H1 (cell line): ENCODE results near the gene TBCA. TPM values are rescaled to one million over a fixed set of nuclear protein-coding genes. Genes with fewer than 3 reads are reported as not detected.

ENCODE experiments used
- CTCF ChIA-PET: fragments of 300-600 bp; sonication (Branson Sonifier 250); formaldehyde crosslinking; loops from one replicate; lab custom pipeline; 2021; ENCODE audit not compliant: partially characterized antibody; lab: Charles Lee
- POLR2A ChIA-PET: fragments of 300-600 bp; sonication (Branson Sonifier 250); formaldehyde crosslinking; loops from one replicate; lab custom pipeline; 2021; ENCODE audit warnings: inconsistent platforms; ENCODE audit not compliant: partially characterized antibody; lab: Charles Lee
- DNase-seq, 2 experiments: peaks; one replicate each; pipeline versions ENCODE4 v3.0.0 to v3.0.0-alpha.2; 2010 to 2022; ENCODE audit warnings: low spot score in 2 of 2, low read depth in 1 of 2, mixed read lengths in 1 of 2
- FAIRE-seq: peaks from 2 replicates; lab custom pipeline; 2011; peaks lifted over from hg19 to GRCh38; lab: Jason Lieb, UNC
- H2AFZ ChIP-seq: 2 replicates; pipeline ENCODE4 v1.8.1; 2012; ENCODE audit warnings: low read length, inconsistent platforms
- H2AK5ac ChIP-seq: 2 replicates; pipeline ENCODE4 v1.6.1; 2013; ENCODE audit warnings: low read depth, low read length
- H2BK120ac ChIP-seq: replicated peaks from 2 replicates; pipeline ENCODE3; 2013; ENCODE audit warnings: low read depth, low read length, inconsistent platforms
- H2BK12ac ChIP-seq: 2 replicates; pipeline ENCODE4 v1.6.1; 2013; ENCODE audit warnings: low read depth, low read length
- H2BK15ac ChIP-seq: 2 replicates; pipeline ENCODE4 v1.6.1; 2013; ENCODE audit warnings: low read length
- H2BK20ac ChIP-seq: 2 replicates; pipeline ENCODE4 v1.6.1; 2013; ENCODE audit warnings: low read length
- H2BK5ac ChIP-seq: 2 replicates; pipeline ENCODE4 v1.6.1; 2013; ENCODE audit warnings: low read depth, low read length
- H3K14ac ChIP-seq: 2 replicates; pipeline ENCODE4 v1.6.1; 2013; ENCODE audit warnings: inconsistent platforms; ENCODE audit not compliant: insufficient read length
- H3K18ac ChIP-seq: 2 replicates; pipeline ENCODE4 v1.6.1; 2013; ENCODE audit warnings: low read length; ENCODE audit errors: extremely low read depth
- H3K23ac ChIP-seq: 2 replicates; pipeline ENCODE4 v1.6.1; 2013; ENCODE audit warnings: inconsistent platforms; ENCODE audit not compliant: insufficient read length
- H3K23me2 ChIP-seq: 2 replicates; pipeline ENCODE4 v1.6.1; 2013; ENCODE audit warnings: low read depth, low read length
- H3K27ac ChIP-seq: 2 replicates; pipeline ENCODE4 v1.6.1; 2011; ENCODE audit warnings: low read depth, low read length, inconsistent platforms
- H3K27me3 ChIP-seq, 4 experiments: replicated peaks in 1 of 4; 1 replicate in 1 of 4; 2 replicates in 3 of 4; pipeline versions ENCODE4 v1.6.1 to v1.8.1; 2011 to 2013; ENCODE audit warnings: low read length in 3 of 4, mild to moderate bottlenecking in 3 of 4, inconsistent platforms in 2 of 4, mixed read lengths in 2 of 4, moderate library complexity in 1 of 4; ENCODE audit not compliant: control insufficient read depth in 3 of 4, insufficient read depth in 3 of 4; ENCODE audit errors: extremely low read depth in 1 of 4
- H3K36me3 ChIP-seq, 4 experiments: 2 replicates each; pipeline versions ENCODE4 v1.6.1 to v1.8.1; 2011 to 2013; ENCODE audit warnings: mild to moderate bottlenecking in 4 of 4, low read length in 3 of 4, moderate library complexity in 2 of 4, control low read depth in 1 of 4, inconsistent platforms in 1 of 4; ENCODE audit not compliant: insufficient read depth in 4 of 4, control insufficient read depth in 2 of 4
- H3K4ac ChIP-seq: replicated peaks from 2 replicates; pipeline ENCODE3; 2013; ENCODE audit warnings: low read length, low read depth, mixed read lengths, inconsistent platforms; ENCODE audit not compliant: insufficient read length
- H3K4me1 ChIP-seq, 4 experiments: replicated peaks in 1 of 4; 1 replicate in 1 of 4; 2 replicates in 3 of 4; pipeline versions ENCODE4 v1.6.1 to v1.8.1; 2011 to 2013; ENCODE audit warnings: low read length in 3 of 4, inconsistent platforms in 2 of 4, mixed read lengths in 1 of 4; ENCODE audit not compliant: insufficient read depth in 4 of 4, control insufficient read depth in 3 of 4
- H3K4me2 ChIP-seq, 2 experiments: 2 replicates each; pipeline versions ENCODE4 v1.6.1 to v1.8.1; 2011 to 2013; ENCODE audit warnings: low read depth in 2 of 2, low read length in 2 of 2, control low read depth in 1 of 2, inconsistent platforms in 1 of 2, mild to moderate bottlenecking in 1 of 2; ENCODE audit not compliant: insufficient read depth in 1 of 2
- H3K4me3 ChIP-seq, 4 experiments: fragments of 200-600, 300-600 bp in 1 of 4; sonication (generic), shearing (Covaris generic), sonication (Bioruptor Twin) in 1 of 4; 2 replicates each; pipeline versions ENCODE4 v1.5.1 to v1.8.1; 2011 to 2016; ENCODE audit warnings: low read length in 4 of 4, low read depth in 3 of 4, control low read depth in 2 of 4, inconsistent platforms in 2 of 4, mild to moderate bottlenecking in 2 of 4, mixed read lengths in 1 of 4, moderate library complexity in 1 of 4; ENCODE audit not compliant: insufficient read depth in 2 of 4; ENCODE audit errors: extremely low read depth in 1 of 4
- H3K56ac ChIP-seq: replicated peaks from 2 replicates; pipeline ENCODE3; 2013; ENCODE audit warnings: low read depth, mild to moderate bottlenecking, mixed read lengths, low read length, inconsistent platforms; ENCODE audit not compliant: insufficient read length
- H3K79me1 ChIP-seq: 2 replicates; pipeline ENCODE4 v1.6.1; 2013; ENCODE audit warnings: low read depth, low read length, control low read depth
- H3K79me2 ChIP-seq, 2 experiments: 2 replicates each; pipeline versions ENCODE4 v1.6.1 to v1.8.1; 2012 to 2013; ENCODE audit warnings: low read length in 2 of 2, mild to moderate bottlenecking in 2 of 2, inconsistent platforms in 1 of 2; ENCODE audit not compliant: insufficient read depth in 2 of 2, control insufficient read depth in 1 of 2
- H3K9ac ChIP-seq, 4 experiments: replicated peaks in 1 of 4; 1 replicate in 1 of 4; 2 replicates in 3 of 4; pipeline versions ENCODE4 v1.6.1 to v1.8.1; 2011 to 2013; ENCODE audit warnings: low read depth in 3 of 4, low read length in 3 of 4, control low read depth in 2 of 4, mild to moderate bottlenecking in 2 of 4, moderate library complexity in 2 of 4, inconsistent platforms in 1 of 4; ENCODE audit errors: extremely low read depth in 1 of 4
- H3K9me3 ChIP-seq, 2 experiments: 2 replicates each; pipeline versions ENCODE4 v1.6.1 to v1.8.1; 2012 to 2013; ENCODE audit warnings: mild to moderate bottlenecking in 2 of 2, moderate library complexity in 2 of 2, control low read depth in 1 of 2, inconsistent platforms in 1 of 2, low read depth in 1 of 2, low read length in 1 of 2, mixed read lengths in 1 of 2; ENCODE audit not compliant: insufficient read depth in 2 of 2
- H4K20me1 ChIP-seq, 2 experiments: replicated peaks in 1 of 2; 2 replicates each; pipeline versions ENCODE3 to v1.8.1; 2011 to 2013; ENCODE audit warnings: inconsistent platforms in 2 of 2, low read length in 2 of 2, mild to moderate bottlenecking in 1 of 2; ENCODE audit not compliant: insufficient read depth in 2 of 2, control insufficient read depth in 1 of 2
- H4K5ac ChIP-seq: 2 replicates; pipeline ENCODE4 v1.6.1; 2013; ENCODE audit warnings: low read length, low read depth, mixed read lengths, inconsistent platforms; ENCODE audit not compliant: insufficient read length
- H4K8ac ChIP-seq: 2 replicates; pipeline ENCODE4 v1.8.0; 2013; ENCODE audit warnings: mild to moderate bottlenecking, moderate library complexity, low read length, inconsistent platforms; ENCODE audit not compliant: insufficient read depth; ENCODE audit errors: extremely low read depth
- H4K91ac ChIP-seq: replicated peaks from 2 replicates; pipeline ENCODE3; 2013; ENCODE audit warnings: low read length, mixed read lengths, inconsistent platforms; ENCODE audit not compliant: insufficient read length
- JUND ChIP-seq: IDR thresholded peaks from 2 replicates; pipeline ENCODE4 v1.6.1; 2011; ENCODE audit warnings: mild to moderate bottlenecking, improper control_type of control experiment, low read length
- polyA plus RNA-seq, 7 experiments: library from polyadenylated mRNA; depleted of rRNA in 3 of 7; stranded (reverse) in 5 of 7; unstranded in 2 of 7; fragments of >200 nt in 5 of 7; fragments of 200-250 nt in 2 of 7; gene quantifications; 1 replicate in 5 of 7; 2 replicates in 1 of 7; 4 replicates in 1 of 7; pipeline versions ENCODE4 v1.2.1 to v1.2.3, GENCODE V29; 2011 to 2013; ENCODE audit warnings: missing spikeins in 2 of 7, mixed read lengths in 2 of 7
- total RNA-seq: library from RNA; stranded (reverse); fragmentation: NEBNext Ultra II Directional; extraction: Animal tissue kit (Norgen Biotek cat#: 25700); gene quantifications from 2 replicates; pipeline ENCODE4 v1.2.1, GENCODE V29; 2021

TBCA gene
- total and polyA plus RNA-seq, 2 of the 8 experiments (the other 6 are each of a cell fraction or from before 2014, with no cell fraction given) = 55.7 to 320 TPM

DNA sequence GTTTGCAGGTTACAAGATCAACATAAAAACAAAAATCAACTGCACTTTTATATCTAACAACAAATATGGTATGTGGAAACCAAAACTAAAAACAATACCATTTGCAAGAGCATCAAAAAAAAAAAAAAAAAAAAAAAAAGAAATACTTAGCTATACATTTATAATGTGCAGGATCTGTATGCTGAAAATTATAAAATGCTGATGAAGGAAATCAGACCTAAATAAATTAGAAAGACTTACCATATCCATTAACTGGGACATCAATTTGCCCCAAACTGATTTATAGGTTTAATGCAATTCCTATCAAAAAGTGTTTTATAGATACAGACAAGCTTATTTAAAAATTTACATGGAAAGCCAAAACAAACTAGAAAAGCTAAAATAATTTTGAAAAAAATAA is 77.2 kb downstream of the TBCA start:
- Histone ChIP-seq H4K8ac (no peak overlapping the region), H3K4ac (no peak overlapping the region), H4K91ac (no peak overlapping the region), H2BK120ac (no peak overlapping the region), H2AFZ (no peak overlapping the region), H2BK12ac (no peak overlapping the region), H2BK5ac (no peak overlapping the region), H3K4me3 (no peak overlapping the region), H2AK5ac (no peak overlapping the region), H3K27me3 (no peaks in the 10 kb centered on the region), H3K56ac (no peak overlapping the region), H3K79me1 (no peaks in the 10 kb centered on the region), H2BK20ac (no peak overlapping the region), H3K18ac (no peak overlapping the region), H3K36me3 (peaks cover 0 to 5% (median 2%) of the 10 kb centered on the region in 4 experiments; a peak in 3 of 8 replicates), H3K14ac (no peak overlapping the region), H2BK15ac (no peak overlapping the region), H3K23me2 (no peaks in the 10 kb centered on the region; the same call in 1 of the 2 replicates), H3K27ac (no peak overlapping the region), H3K23ac (no peak overlapping the region), H3K4me1 (no peaks in the 10 kb centered on the region; a peak in 1 of 7 replicates), H3K79me2 (peaks cover 0 to 62% of the 10 kb centered on the region in 2 experiments; a peak in 2 of 4 replicates), H4K20me1 (no peaks in the 10 kb centered on the region), H3K9me3 (no peaks in the 10 kb centered on the region; a peak in 1 of 4 replicates), H3K9ac (no peak overlapping the region), H3K4me2 (no peak overlapping the region), H4K5ac (no peak overlapping the region)
- FAIRE-seq = no peak
- no peak for DNase-seq
- POLR2A ChIA-PET = no interaction called here
- CTCF ChIA-PET = no interaction called here
- TF ChIP-seq JUND = no peak
